ENCODE results near the gene DLG2. TPM values are rescaled to one million over a fixed set of nuclear protein-coding genes. Genes with fewer than 3 reads are reported as not detected.

DLG2 gene
- total RNA-seq, 1 donor from 2014 or later, result 5.9 TPM

DNA sequence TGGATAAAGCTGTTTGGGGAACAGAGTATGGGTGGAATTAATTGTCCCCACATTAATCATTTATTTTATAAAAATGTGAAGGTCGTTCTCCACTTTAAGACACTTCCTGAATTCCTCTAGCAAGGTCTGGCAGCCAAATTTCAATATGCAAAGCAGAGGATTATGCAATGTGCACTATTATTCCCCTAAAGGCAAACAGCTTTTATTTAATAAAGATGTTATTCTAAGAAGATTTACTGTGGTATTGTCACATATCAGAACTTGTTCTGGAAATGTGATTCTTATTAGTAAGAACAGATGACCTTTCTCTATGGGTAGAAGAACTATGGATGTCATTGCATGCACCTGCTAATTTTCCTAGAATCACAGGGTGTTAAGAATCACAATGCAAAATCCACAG, 1212.2 kb downstream of the DLG2 start:
- Mint-ChIP-seq H3K9me3 (no peaks in the 10 kb centered on the region), H3K36me3 (no peaks in the 10 kb centered on the region), H3K27ac (no peak overlapping the region), H3K4me3 (no peak overlapping the region), H3K27me3 (no peaks in the 10 kb centered on the region), H3K4me1 (ENCODE audit: unreplicated experiment) (peaks cover 6% of the 10 kb centered on the region)
- TF ChIP-seq CTCF (conservative IDR thresholded peaks at IDR 0.05), result no peak
- no peak for DNase-seq (ENCODE audit: extremely low spot score, unreplicated experiment)

DNA sequence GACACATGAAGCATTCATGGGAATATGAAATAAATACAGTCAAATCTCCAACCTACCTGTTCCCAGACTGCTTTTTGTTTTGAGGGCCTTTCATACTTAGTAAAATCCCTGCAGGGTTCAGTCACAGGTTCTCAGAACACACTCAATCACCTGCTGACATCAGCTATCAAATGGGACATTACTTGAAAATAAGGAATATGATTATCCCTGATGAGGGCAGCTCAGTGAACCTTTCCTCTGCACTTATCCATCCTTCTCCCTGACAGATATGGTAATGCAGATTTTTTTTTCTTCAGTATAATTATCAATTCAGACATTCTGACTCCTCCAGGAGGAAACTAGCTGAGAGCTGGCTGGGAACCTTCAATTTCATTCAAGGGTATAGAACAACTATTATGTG, 1213.6 kb downstream of the DLG2 start:
- DNase-seq (ENCODE audit: extremely low spot score, unreplicated experiment), result no peak
- Mint-ChIP-seq H3K9me3 (no peaks in the 10 kb centered on the region), H3K27ac (no peak overlapping the region), H3K27me3 (no peaks in the 10 kb centered on the region), H3K36me3 (no peaks in the 10 kb centered on the region), H3K4me1 (ENCODE audit: unreplicated experiment) (no peaks in the 10 kb centered on the region), H3K4me3 (no peak overlapping the region)
- no peak for TF ChIP-seq CTCF (conservative IDR thresholded peaks at IDR 0.05)

GRCh38 chr11:84412862-84413261, 1214.3 kb downstream of the DLG2 start:
- TF ChIP-seq CTCF (conservative IDR thresholded peaks at IDR 0.05), result no peak
- H3K4me3 Mint-ChIP-seq, result no peak overlapping the region
- no peaks in the 10 kb centered on the region for H3K36me3 Mint-ChIP-seq
- H3K27ac Mint-ChIP-seq, result no peak overlapping the region
- DNase-seq (ENCODE audit: extremely low spot score, unreplicated experiment), result no peak
- no peaks in the 10 kb centered on the region for H3K4me1 Mint-ChIP-seq (ENCODE audit: unreplicated experiment)
- H3K9me3 Mint-ChIP-seq, result no peaks in the 10 kb centered on the region
- H3K27me3 Mint-ChIP-seq, result no peaks in the 10 kb centered on the region

GRCh38 chr11:84408946-84409411, 1218.2 kb downstream of the DLG2 start:
- no peak for DNase-seq (ENCODE audit: extremely low spot score, unreplicated experiment)
- Mint-ChIP-seq H3K4me1 (ENCODE audit: unreplicated experiment) (no peaks in the 10 kb centered on the region), H3K27me3 (no peaks in the 10 kb centered on the region), H3K9me3 (no peaks in the 10 kb centered on the region), H3K4me3 (no peak overlapping the region), H3K36me3 (no peaks in the 10 kb centered on the region), H3K27ac (no peak overlapping the region)
- no peak for TF ChIP-seq CTCF (conservative IDR thresholded peaks at IDR 0.05)

- Mint-ChIP-seq H3K4me1 (ENCODE audit: unreplicated experiment) (no peaks in the 10 kb centered on the region), H3K27me3 (no peaks in the 10 kb centered on the region), H3K36me3 (no peaks in the 10 kb centered on the region), H3K4me3 (no peak overlapping the region), H3K9me3 (no peaks in the 10 kb centered on the region), H3K27ac (no peak overlapping the region)
- no peak for DNase-seq (ENCODE audit: extremely low spot score, unreplicated experiment)
- no peak for TF ChIP-seq CTCF (conservative IDR thresholded peaks at IDR 0.05)
Measured at GRCh38 chr11:84407091-84407490, 1220.1 kb downstream of the DLG2 start.
